Endometrial microvascular endothelial cells (primary cell): Measurements from ENCODE around the gene FSD1L. TPM values are rescaled to one million over a fixed set of nuclear protein-coding genes. Genes with fewer than 3 reads are reported as not detected.

Experiments
- in situ Hi-C: cut with HindIII; loops from 2 replicates; pipeline ENCODE4 v1.10.0; 2017; ENCODE audit warnings: low sequenced_read_pairs, low pct_unique_long_range_greater_than_20kb; ENCODE audit errors: inconsistent ontology term
- total RNA-seq: library from RNA; depleted of rRNA; stranded (reverse); fragments of >200 nt; gene quantifications from one replicate; pipeline ENCODE4 v1.2.3, GENCODE V29; 2015; ENCODE audit errors: inconsistent ontology term

FSD1L gene
- total RNA-seq, 1 donor from 2014 or later: 1.1 TPM

- in situ Hi-C loops: no loop called here
Observed at GRCh38 chr9:105466898-105467455, 19.1 kb downstream of the FSD1L start.

GRCh38 chr9:105468875-105469274, 21.0 kb downstream of the FSD1L start:
- in situ Hi-C loops: no loop called here

- in situ Hi-C loops: no loop called here
Observed at GRCh38 chr9:105473221-105473620, 25.4 kb downstream of the FSD1L start.

- in situ Hi-C loops: no loop called here
Observed at GRCh38 chr9:105475302-105475701, 27.5 kb downstream of the FSD1L start.

- in situ Hi-C loops: no loop called here
Observed at GRCh38 chr9:105479846-105480245, 32.0 kb downstream of the FSD1L start.

GRCh38 chr9:105483618-105484017, 35.8 kb downstream of the FSD1L start:
- in situ Hi-C loops: no loop called here

- in situ Hi-C loops: no loop called here
Observed at GRCh38 chr9:105484226-105484625, 36.4 kb downstream of the FSD1L start.

- in situ Hi-C loops: no loop called here
Observed at GRCh38 chr9:105485131-105485530, 37.3 kb downstream of the FSD1L start.

- in situ Hi-C loops: no loop called here
Observed at GRCh38 chr9:105496826-105497225, 49.0 kb downstream of the FSD1L start.

GRCh38 chr9:105497704-105498103, 49.9 kb downstream of the FSD1L start:
- in situ Hi-C loops: no loop called here

- in situ Hi-C loops: no loop called here
Observed at GRCh38 chr9:105500108-105500766, 52.4 kb downstream of the FSD1L start.

GRCh38 chr9:105501414-105501813, 53.6 kb downstream of the FSD1L start:
- in situ Hi-C loops: no loop called here

GRCh38 chr9:105502276-105502675, 54.4 kb downstream of the FSD1L start:
- in situ Hi-C loops: no loop called here

GRCh38 chr9:105503881-105504280, 56.0 kb downstream of the FSD1L start:
- in situ Hi-C loops: no loop called here

GRCh38 chr9:105507096-105507790, 59.4 kb downstream of the FSD1L start:
- in situ Hi-C loops: no loop called here

GRCh38 chr9:105508530-105508929, 60.7 kb downstream of the FSD1L start:
- in situ Hi-C loops: no loop called here

- in situ Hi-C loops: no loop called here
Observed at GRCh38 chr9:105510024-105510423, 62.2 kb downstream of the FSD1L start.

- in situ Hi-C loops: no loop called here
Observed at GRCh38 chr9:105511446-105511845, 63.6 kb downstream of the FSD1L start.

GRCh38 chr9:105515811-105516413, 68.1 kb downstream of the FSD1L start:
- in situ Hi-C loops: no loop called here
